Activated CD4-positive, CD25-positive, alpha-beta regulatory T cell treated with anti-CD3 and anti-CD28 coated beads, Interleukin-2, amount 50 U/mL, for 16 hours (primary cell): ENCODE measurements around the gene FADS6.

Experiments
- DNase-seq: peaks from one replicate; pipeline ENCODE4 v3.0.0-alpha.2; 2020; ENCODE audit warnings: low read depth, low spot score

The FADS6 gene

GRCh38 chr17:74853669-74854068, 39.8 kb downstream of the FADS6 start:
- no peak for DNase-seq

- DNase-seq: no peak
Observed at GRCh38 chr17:74853048-74853397, 40.4 kb downstream of the FADS6 start.

DNA sequence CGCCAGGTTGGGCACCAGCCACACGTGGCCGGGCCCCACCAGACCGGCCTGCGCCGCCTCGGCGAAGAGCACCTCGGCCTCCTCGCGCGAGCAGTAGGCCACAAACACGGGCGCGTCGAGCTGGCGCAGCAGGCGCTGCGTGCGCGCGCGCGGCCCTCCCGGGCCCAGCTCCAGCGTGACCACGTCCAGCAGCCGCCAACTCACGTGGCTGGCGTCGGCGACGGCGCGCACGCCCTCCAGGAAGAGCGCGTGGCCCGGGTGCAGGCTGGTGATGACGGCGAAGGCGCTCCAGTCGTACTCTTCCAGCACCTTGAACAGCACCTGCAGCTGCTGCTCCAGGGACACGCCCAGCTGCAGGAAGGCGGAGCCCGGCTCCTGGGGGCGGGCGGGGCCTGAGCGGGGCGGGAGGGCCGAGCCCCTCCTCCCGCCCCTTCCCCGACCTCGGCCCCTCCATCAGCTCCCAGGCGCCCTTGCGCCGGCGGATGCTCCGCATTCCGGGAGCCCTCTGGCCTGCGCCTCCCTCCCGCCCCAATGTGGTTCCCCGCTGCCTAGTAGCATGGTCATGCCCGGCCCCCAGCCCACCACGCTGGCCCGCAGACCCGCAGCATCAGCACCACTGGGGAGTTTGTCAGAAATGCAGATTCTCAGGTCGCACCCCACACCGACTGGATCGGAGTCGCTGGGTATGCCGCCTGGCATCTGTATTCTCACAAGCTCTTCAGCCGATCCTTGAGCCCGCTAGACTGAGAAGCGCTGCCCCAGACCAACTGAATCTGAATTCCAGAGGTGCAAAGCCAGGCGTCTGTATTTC, 41.0 kb downstream of the FADS6 start:
- DNase-seq: peak; percentile 15

DNA sequence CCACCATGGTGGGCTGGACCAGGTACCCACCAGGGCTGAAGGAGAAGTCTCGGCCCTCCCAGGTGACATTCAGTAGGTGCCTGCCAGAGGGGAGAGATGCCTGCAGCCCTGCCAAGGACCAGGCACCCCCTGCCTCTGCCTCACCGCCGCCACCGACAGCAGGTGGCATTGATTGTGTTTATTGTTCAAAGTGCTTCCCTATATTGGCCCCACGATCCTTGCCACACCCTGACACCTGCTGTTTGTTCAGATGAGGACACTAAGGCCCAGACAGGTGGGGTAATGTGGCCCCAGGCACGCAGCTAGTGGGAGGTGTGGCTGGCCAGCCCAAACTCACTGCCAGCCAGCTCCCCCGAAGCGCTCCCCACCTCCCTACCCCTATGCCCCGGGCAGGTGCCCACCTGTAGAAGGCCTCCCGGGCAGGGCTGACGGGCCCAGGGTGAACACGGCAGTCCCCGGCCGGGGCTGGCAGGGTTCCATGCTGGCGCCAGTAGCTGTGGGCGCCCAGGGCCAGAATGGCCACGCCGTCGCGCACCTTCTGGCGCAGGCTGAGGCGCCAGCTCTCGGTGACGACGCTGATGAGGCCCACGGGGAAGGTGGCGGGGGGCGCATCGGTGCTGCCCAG, 41.7 kb downstream of the FADS6 start:
- DNase-seq: no peak

DNA sequence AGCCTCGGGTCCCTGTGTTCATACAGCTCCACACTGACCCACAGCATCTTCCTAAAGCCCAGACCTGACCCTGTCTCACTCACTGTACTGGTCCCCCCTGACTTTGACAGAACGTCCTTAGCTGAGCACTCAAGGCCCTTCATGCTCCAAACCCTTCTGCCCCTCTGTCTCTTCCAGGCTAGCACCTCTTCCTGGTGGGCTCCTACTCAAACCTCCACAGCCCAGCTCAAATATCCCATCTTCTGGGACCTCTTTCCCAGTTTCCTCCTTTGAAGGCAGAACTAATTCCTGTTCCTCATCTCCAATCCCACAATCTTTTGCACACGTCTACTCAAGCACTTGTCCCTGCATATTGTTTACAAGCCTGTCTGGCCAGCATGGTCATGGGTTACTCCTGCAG, 42.5 kb downstream of the FADS6 start:
- DNase-seq: no peak

DNA sequence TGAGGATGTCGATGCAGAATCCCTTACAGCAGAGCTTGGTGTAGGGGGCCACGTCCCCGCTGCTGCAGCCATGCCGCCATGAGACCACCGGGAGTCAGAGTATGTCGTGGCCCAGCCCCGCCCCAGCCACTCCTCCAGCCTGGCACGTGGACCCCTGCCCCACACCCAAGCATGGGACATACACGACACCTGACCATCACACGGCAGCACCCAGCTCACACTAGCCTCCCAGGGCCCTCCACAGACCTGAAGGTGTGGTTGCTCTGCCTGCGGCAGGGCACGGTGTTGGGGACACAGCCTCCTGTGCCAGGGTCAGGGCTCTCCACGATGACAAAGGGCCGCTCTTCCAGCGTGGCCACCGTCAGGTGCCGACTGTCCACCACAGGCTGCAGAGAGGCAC, 43.1 kb downstream of the FADS6 start:
- DNase-seq: no peak

- no peak for DNase-seq
Observed at GRCh38 chr17:74848656-74849399, 44.6 kb downstream of the FADS6 start.

DNA sequence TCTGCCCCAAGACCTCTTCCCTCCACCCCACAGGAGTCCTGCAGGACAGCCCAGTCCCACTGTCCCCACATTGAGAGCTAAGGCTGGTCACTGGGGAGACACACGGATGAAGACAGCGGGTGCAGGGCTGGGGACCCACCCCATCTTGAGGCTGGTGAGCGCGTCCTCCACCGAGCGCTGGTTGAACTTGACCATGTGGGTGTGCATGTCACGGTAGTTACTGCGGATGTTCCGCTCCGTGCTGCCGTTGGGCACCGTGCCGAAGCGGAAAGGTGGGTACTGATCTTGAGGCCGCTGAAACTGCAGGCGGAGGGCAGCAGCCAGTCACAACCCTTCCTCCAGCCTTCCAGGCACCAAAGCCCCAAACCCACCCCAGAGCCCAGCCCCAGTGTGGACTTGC, 46.8 kb downstream of the FADS6 start:
- no peak for DNase-seq

GRCh38 chr17:74843352-74843627, 50.1 kb downstream of the FADS6 start:
- DNase-seq: no peak

- DNase-seq: no peak
Observed at GRCh38 chr17:74842599-74843351, 50.7 kb downstream of the FADS6 start.

GRCh38 chr17:74842146-74842598, 51.3 kb downstream of the FADS6 start:
- DNase-seq: no peak

DNA sequence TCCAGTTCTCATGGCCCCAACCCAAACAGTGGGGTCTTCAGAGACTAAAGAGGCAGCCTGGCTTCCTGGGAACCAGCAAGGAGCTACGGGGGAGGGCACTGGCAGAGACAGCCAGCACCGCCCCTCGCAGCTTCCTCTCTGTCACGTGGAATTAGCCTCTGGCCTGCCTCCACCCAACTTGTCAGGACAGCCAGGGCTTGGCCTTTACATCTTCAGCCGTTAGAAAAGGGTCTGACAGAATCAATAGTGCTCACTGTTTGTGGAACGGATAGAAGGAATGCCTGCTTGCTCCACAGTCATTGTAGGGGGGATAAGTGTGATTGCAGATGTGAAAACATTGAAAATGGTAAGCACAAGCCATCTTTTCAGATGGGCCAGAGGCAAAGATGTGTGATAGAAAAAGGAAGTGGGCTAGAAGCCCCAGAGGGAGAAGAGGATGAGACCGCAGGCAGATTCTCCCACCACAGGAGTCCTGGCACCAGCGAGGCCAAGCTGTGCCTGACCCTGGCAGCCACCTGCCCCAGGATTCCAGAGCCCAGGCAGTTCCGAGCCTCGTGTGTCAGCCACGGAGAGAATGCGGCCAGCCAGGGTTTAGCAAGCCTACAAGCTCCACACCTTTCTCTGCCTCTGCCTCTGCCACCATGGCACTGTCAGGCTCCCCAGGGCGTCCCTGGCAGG, 52.3 kb downstream of the FADS6 start:
- no peak for DNase-seq

DNA sequence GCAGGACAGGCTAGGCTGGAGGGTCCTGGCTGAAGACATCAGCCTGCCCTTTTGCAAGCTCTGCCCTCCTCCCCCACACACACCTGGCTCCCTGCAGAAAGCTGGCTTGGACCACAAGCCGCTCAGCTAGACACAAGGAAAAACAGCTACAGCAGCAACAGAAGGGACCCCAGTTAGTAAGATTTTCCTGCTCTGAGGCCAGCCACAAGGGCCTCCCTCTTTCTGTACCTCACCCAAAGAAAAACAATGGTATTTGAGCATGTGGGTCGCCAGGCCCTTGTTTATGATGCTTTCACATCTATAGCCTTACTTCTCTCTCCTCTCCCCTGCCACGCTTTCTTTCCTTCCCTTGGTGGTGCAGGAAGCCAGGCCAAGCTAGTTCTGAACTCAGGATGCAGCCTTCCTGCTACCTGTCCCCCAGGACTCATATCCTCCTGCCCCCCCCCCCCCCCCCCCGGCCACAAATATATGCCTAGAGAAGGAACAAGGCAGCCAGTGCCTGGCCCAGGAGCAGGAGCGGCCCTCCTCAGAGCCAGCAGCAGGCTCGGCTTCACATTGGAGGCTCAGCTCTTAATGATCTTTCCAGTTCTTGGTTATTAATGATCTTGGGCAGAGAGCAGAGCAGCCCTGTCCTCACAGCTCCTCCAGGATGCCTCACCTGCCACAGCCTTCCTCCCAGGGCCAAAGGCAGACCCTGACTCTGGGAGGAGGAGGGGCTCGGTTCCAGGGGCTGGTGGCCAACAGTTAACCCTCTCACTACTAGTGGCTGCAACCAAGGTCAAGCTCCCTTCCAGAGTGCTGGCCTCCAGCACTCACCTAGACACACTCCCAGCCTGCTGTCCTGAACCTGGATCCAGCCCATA, 53.2 kb downstream of the FADS6 start:
- no peak for DNase-seq

DNA sequence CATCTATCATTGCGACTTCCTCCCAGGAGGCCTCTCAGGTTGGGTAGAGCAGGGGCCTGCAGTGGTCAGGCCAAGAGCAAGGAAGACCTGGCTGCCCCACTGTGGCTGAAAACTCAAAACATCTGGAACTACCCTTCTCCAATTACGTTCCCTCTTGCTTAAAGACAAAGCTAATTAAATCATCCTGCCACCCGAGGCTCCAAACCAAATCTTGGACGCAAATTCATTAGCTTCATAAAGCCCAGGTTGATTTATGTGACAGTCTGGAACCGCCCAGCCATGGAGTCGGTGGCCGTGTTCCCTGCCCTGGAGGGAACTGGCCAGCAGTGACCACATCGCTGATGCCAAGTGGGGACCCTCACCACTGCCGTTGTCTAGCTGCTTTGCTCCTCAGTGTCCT, 55.2 kb downstream of the FADS6 start:
- DNase-seq: no peak

- no peak for DNase-seq
Observed at GRCh38 chr17:74836691-74837467, 56.6 kb downstream of the FADS6 start.

GRCh38 chr17:74836191-74836590, 57.2 kb downstream of the FADS6 start:
- DNase-seq: no peak

GRCh38 chr17:74833501-74834377, 59.7 kb downstream of the FADS6 start:
- DNase-seq: no peak

DNA sequence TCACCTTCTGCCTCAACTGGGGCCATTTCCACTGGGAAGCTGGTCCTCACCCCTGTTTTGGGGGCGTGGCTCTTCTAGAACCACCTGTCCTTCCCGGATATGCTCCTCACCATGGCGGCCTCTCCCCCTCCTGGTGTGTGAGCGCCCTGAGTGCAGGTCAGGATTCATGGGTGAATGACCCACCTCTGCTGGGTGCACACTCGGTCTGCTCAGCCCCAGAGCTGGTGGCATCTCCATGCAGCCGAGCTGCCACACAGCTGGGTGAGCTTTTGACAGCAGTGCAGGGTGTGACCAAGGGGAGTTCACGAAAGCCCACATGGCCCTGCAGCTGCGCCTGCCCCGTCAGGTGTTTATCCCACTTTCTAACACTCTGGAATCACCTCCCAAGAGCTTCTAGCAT, 61.0 kb downstream of the FADS6 start:
- DNase-seq: no peak
